Cerebellar cortex (tissue), 1 donor: Measurements from ENCODE around the gene KRT34.
A peak's percentile ranks its signal among the peaks of the same experiment; 100 is the strongest.
"Not testable (repeated sequence)": the region's sequence is repeated elsewhere in the genome, so short reads cannot be mapped to it uniquely, and the experiment has no call there.

Experiments used
- DNase-seq: peaks from one replicate; pipeline ENCODE4 v3.0.0-alpha.2; 2015; ENCODE audit warnings: low spot score

The KRT34 gene

GRCh38 chr17:41404024-41404671 lies 22.0 kb upstream of the KRT34 start:
- no peak for DNase-seq

GRCh38 chr17:41403404-41404023 lies 21.4 kb upstream of the KRT34 start:
- no peak for DNase-seq

GRCh38 chr17:41402161-41402560 lies 20.1 kb upstream of the KRT34 start:
- no peak for DNase-seq

- peak; percentile 84 for DNase-seq
Measured at GRCh38 chr17:41396996-41397660, 15.0 kb upstream of the KRT34 start, which contains the start of gene KRT31. KRT31 (minus strand) TSS chr17:41397608; CDS start chr17:41397539, 69 bp downstream.

GRCh38 chr17:41396340-41396739 lies 14.2 kb upstream of the KRT34 start:
- DNase-seq, result peak; percentile 55

GRCh38 chr17:41395611-41396010 lies 13.5 kb upstream of the KRT34 start:
- DNase-seq, result no peak

- DNase-seq, result not testable (repeated sequence)
Measured at GRCh38 chr17:41395044-41395443, 12.9 kb upstream of the KRT34 start.

- DNase-seq, result peak; percentile 35
Measured at GRCh38 chr17:41394254-41394996, 12.3 kb upstream of the KRT34 start.

GRCh38 chr17:41393826-41394225 lies 11.7 kb upstream of the KRT34 start:
- DNase-seq, result no peak

- peak; percentile 44 for DNase-seq
Measured at GRCh38 chr17:41393294-41393693, 11.2 kb upstream of the KRT34 start.

- no peak for DNase-seq
Measured at GRCh38 chr17:41392278-41392677, 10.2 kb upstream of the KRT34 start.

- no peak for DNase-seq
Measured at GRCh38 chr17:41391535-41391934, 9.4 kb upstream of the KRT34 start.

GRCh38 chr17:41390411-41390938 lies 8.4 kb upstream of the KRT34 start:
- no peak for DNase-seq

- no peak for DNase-seq
Measured at GRCh38 chr17:41387670-41388069, 5.6 kb upstream of the KRT34 start.

GRCh38 chr17:41386227-41386626 lies 4.1 kb upstream of the KRT34 start:
- no peak for DNase-seq

GRCh38 chr17:41383690-41384089 lies 1.6 kb upstream of the KRT34 start:
- DNase-seq, result no peak

- no peak for DNase-seq
Measured at GRCh38 chr17:41382394-41382793, 288 bp upstream of the KRT34 start.

GRCh38 chr17:41380091-41380490 lies 2.0 kb downstream of the KRT34 start:
- not testable (repeated sequence) for DNase-seq

GRCh38 chr17:41377546-41377945 lies 4.6 kb downstream of the KRT34 start:
- no peak for DNase-seq

- DNase-seq, result no peak
Measured at GRCh38 chr17:41369713-41370112, 12.4 kb downstream of the KRT34 start, which contains the start of gene KRT33B. KRT33B (minus strand) TSS chr17:41369813; CDS start chr17:41369750, 63 bp downstream.

GRCh38 chr17:41369023-41369422 lies 13.1 kb downstream of the KRT34 start:
- DNase-seq, result no peak

- no peak for DNase-seq
Measured at GRCh38 chr17:41367426-41368075, 14.6 kb downstream of the KRT34 start.
